Breast epithelium (tissue), 3 donors: Measurements from ENCODE around the gene SLC4A2.

Experiments used
- POLR2A ChIP-seq: fragments of 450-650 bp; IDR thresholded peaks from one replicate; pipeline ENCODE4 v1.6.1; 2016; ENCODE audit warnings: antibody characterized with exemption, mild to moderate bottlenecking, moderate library complexity
- POLR2AphosphoS5 ChIP-seq, 3 donors: sonication (generic); formaldehyde crosslinking; IDR thresholded peaks; one replicate each; pipeline ENCODE4 v1.6.1; 2017; ENCODE audit warnings: antibody characterized with exemption in 3 of 3
- TF ChIP-seq, protein P1 (sequence below), 3 donors: fragments of 450-650 bp; IDR thresholded peaks; one replicate each; pipeline ENCODE4 v1.5.1; 2016 to 2017; ENCODE audit warnings: antibody characterized with exemption in 3 of 3, mild to moderate bottlenecking in 3 of 3, moderate library complexity in 3 of 3

DNA sequence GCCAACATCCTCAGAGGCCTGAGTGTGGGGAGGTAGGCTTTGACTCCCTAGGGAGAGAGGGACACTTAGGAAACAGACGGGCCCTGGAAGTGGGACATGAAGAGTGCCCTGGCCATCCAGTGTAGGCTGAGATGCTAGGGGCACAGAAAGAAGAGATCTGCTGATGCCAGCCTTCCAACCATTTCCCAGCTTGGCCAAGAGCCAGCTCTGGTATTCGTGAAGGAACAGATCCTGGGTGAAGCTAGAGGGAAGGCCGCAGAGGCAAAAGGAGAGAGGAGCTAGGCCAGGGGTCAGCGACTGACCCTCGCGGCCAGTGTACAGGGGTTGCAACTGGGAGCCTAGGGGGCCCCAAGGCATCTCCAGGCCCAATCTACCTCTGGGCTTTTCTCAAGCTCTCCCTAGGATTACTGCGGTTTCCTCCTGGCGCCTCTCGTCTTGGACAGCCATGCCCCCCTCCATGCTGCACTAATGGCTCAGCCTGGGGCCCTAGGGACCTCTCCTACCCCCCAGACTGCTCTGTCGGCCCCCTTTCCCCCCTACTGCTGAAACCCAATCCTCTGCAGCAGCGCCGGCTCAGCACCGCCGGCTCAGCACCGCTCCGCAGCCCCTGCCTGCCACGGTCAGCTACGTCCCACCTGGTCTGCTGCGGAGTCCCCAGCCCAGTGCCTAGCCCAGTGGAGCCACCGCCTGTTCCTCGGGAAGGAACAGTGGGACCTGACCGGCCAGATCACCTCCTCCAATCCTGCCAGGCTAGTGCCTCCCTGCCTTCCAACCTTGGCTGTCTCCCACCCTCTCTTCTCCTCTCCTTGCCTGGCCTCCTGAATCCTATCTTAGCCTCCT lies 11.2 kb upstream of the SLC4A2 start, which contains the start of gene ASIC3:
- TF ChIP-seq, protein P1, sequence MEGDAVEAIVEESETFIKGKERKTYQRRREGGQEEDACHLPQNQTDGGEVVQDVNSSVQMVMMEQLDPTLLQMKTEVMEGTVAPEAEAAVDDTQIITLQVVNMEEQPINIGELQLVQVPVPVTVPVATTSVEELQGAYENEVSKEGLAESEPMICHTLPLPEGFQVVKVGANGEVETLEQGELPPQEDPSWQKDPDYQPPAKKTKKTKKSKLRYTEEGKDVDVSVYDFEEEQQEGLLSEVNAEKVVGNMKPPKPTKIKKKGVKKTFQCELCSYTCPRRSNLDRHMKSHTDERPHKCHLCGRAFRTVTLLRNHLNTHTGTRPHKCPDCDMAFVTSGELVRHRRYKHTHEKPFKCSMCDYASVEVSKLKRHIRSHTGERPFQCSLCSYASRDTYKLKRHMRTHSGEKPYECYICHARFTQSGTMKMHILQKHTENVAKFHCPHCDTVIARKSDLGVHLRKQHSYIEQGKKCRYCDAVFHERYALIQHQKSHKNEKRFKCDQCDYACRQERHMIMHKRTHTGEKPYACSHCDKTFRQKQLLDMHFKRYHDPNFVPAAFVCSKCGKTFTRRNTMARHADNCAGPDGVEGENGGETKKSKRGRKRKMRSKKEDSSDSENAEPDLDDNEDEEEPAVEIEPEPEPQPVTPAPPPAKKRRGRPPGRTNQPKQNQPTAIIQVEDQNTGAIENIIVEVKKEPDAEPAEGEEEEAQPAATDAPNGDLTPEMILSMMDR (IDR thresholded peaks at IDR 0.05), result no peak
- no peak for TF ChIP-seq POLR2A
- TF ChIP-seq POLR2AphosphoS5 (IDR thresholded peaks at IDR 0.05), result no peak
